HG03342 (cell line): ENCODE results near the gene ARL4D.
"Not testable (repeated sequence)": the region's sequence is repeated elsewhere in the genome, so short reads cannot be mapped to it uniquely, and the experiment has no call there.

Source experiments
- ATAC-seq: cut with Tn5 transposase; IDR thresholded peaks from one replicate; pipeline ENCODE4 v1.9.1; 2021; ENCODE audit warnings: mild to moderate bottlenecking, moderate library complexity; ENCODE audit not compliant: unreplicated experiment

The ARL4D gene

DNA sequence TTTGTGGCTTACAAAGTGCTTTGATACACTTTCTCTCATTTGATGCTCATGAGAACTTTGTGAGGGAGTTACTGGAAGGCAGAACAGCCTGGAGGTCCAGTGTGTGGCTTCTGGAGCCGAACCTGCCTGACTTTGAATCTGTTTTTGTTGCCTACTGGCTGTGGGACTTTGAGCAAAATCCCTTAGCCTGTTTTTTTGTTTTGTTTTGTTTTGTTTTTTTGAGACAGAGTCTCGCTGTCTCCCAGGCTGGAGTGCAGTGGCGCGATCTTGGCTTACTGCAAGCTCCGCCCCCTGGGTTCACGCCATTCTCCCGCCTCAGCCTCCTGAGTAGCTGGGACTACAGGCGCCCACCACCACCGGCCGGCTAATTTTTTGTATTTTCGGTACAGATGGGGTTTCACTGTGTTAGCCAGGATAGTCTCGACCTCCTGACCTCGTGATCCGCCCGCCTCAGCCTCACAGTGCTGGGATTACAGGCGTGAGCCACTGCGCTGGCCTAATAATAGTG is 20.6 kb downstream of the ARL4D start:
- not testable (repeated sequence) for ATAC-seq

DNA sequence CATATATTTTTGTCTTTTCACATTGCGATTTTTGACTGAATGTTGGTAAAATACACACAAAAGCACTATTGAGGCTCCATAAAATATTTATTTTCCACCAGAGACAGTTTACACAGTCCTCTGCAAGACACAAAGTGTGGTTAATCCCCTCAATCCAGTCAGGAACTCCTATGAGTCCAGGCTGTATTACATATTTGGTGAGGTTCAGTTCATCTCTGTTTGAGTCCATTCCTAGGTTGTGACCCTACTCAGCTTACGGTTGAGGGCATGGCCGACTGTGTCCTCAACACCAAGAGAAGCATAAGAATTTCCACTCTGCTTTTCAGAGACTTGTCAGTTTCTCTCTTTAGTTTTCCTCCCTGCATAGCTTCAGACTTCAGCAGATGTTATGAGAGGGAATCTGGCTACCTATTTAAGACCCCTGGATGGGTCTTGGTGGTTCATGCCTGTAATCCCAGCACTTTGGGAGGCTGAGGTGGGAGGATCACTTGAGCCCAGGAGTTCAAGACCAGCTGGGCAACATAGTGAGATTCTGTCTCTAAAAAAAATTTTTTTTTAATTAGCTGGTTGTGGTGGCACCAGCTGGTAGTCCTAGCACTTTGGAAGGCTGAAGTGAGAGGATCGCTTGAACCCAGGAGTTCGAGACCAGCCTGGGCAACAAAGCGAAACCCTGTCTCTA is 25.1 kb downstream of the ARL4D start:
- ATAC-seq: no peak

DNA sequence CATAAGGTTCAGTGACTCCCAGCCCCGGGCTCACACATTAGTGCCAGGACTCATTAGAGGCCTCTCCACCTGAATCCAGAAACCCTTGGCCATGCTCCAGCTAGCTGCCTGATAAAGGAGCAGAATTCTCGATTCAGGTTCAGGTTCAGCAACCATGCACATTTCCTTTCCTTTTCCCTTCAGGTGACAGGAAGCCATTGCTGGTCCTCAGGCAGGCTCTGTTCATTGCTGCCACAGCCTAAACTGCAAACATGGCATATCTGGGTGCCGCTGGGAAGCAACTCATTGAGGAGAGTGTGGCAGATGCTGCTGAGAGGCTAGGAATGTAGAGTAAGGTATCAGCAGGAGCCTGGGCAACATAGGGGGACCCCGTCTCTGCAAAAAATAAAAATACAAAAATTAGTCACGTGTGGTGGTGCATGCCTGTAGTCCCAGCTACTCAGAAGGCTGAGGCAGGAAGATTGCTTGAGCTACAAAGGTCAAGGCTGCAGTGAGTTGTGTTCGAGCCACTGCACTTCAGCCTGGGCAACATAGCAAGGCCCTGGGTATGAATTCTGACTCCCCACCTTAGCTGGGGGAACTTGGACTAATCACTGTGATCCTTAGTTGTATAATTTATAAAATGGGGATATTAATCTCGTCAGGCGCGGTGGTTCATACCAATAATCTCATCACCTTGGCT is 28.7 kb downstream of the ARL4D start:
- no peak for ATAC-seq

GRCh38 chr17:43428524-43428923 is 29.7 kb downstream of the ARL4D start:
- no peak for ATAC-seq

- ATAC-seq: no peak
Observed at GRCh38 chr17:43430936-43431713, 32.3 kb downstream of the ARL4D start.

DNA sequence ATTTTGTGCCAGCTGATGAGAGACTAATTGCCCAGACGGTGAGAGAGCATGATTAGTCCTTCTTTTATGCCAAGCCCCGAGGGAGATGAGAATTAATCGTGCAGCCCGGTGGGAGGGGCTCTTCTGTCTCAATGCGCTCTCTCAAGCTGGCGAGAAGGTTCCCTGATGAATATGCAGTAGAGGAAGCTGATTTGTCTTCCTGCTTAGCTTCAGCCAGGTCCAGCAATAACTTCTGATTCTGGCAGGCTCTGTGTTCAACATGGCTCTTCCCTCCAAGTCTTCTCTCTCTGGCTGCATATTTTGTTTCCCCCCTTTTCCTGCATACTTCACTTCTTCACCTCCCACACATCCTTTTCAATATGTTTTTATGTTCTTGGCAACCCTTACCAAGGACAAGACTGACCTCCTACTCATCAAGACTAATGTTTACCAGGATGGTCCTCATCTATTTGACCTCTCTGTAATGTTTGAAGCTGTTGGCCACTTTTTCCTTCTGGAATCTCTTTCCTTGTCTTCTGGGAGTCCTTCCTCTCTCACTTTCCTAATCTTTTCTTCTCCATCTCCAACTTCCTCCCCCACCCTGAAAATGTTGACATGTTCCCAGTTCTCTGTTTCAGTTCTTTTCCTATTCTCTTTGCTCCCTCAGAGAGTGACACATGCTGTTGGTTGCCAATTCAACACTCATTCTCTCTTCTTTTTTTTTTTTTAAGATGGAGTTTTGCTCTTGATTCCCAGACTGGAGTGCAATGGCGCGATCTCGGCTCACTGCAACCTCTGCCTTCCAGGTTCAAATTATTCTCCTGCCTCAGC is 33.1 kb downstream of the ARL4D start:
- no peak for ATAC-seq

DNA sequence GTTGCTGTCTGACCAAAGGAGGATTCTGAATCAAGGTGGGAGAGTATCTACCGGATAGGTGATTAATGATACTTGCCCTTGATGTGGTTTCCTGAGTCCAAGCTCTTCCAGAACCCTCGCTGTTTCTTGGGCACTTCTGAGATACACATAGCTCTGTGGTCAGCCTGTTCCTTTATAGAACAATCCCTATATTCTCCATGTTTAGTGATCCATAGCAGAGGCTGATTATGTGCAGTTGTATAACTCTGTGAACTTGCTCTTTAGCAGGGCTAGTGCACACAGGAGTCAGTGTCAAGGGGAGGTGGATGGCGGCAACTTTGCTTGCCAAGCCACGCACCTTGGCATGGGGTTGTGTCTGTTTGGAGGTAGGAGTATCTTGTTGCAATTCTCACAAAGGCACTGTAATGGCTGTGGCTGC is 36.1 kb downstream of the ARL4D start:
- no peak for ATAC-seq

GRCh38 chr17:43437756-43438155 is 39.0 kb downstream of the ARL4D start:
- no peak for ATAC-seq

GRCh38 chr17:43438626-43439025 is 39.8 kb downstream of the ARL4D start:
- no peak for ATAC-seq

GRCh38 chr17:43439041-43439440 is 40.2 kb downstream of the ARL4D start:
- ATAC-seq: no peak

GRCh38 chr17:43442711-43443110 is 43.9 kb downstream of the ARL4D start:
- no peak for ATAC-seq

DNA sequence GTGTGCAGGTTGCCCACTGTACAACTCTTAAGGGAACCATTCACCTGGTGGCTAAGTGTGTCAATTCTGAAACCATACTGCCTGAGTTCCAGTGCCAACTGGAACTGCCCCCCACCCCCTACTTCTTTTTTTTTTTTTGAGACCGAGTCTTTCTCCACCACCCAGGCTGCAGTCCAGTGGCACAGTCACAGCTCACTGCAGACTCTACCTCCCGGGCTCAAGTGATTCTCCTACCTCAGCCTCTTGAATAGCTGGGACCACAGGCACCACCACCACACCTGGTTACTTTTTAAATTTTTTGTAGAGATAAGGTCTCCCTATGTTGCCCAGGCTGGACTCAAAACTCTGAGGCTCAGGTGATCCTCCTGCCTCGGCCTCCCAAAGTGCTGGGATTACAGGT is 44.6 kb downstream of the ARL4D start:
- no peak for ATAC-seq

DNA sequence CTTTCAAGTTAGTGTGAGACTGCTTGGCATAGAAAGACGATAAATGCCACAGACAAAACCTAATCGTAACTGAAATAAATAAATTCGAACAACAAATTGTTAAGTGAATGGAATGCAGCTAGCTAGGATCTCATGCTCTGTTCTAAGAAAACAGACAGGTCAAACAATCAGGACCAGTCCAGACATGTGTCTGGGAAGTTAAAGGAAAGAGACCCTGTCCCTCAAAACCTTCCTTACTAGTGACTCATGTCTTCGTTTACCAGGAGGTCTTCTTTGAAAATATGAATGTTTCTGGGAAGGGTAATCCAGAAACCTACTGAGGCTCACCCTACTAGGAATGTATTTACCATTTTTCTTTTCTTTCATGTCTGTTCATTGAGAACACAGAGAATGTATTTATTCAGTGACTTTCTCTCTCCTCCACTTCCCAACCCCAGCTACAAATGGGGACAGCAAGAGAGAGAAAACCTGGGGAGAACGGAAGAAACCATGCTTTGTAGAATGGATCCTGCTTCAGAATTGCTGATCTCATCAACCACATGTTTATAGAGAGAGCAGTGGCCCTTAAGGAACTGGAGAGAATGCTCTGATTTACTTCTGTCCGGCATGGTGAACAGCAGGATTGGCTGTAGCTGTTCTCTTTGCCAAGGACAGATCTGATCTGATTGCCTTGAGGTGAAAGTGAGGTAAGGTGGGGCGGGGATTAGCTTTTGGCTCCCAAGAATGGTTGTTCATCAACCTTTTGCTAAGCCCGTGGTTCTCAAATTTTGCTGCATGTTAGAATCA is 45.6 kb downstream of the ARL4D start:
- no peak for ATAC-seq

- ATAC-seq: no peak
Observed at GRCh38 chr17:43445009-43445589, 46.3 kb downstream of the ARL4D start.

GRCh38 chr17:43446773-43447172 is 48.0 kb downstream of the ARL4D start:
- ATAC-seq: no peak

GRCh38 chr17:43448720-43449469 is 50.1 kb downstream of the ARL4D start:
- ATAC-seq: no peak

DNA sequence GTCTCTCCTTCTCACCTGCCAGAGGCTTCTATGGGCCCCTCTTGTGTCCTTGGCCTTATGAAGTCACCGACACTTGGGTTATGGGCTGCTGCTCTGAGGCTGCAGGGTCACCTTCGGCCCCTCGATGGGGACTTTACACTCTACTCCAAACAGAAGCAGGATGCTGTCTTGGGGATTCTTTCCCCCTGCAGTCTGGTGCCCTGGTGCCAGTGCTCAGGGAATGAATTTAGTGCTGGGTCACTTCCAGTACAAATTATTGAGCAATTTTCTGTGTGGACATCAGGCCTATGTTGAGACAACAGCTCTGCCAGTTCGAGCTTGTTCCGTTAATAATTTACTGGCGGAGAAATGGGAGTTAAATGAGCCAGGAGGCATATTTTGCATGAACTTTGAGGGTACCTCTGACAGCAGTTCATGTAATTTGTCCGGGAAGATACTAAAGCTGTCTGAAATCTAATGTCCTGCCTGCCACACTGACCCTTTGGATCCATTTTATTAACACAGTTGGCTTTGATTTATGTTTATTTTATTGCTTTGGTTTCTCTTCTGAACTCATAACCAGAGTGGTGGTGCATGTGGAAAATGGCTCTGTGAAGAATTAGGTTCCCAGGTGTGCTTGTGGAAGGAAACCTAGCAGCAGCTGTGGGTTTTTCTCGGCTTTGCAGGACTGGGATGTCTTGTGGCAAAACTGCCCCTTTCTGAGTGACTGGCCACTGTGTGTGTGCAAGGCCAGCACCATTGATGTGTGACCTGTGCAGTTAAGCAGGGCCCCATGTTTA is 50.9 kb downstream of the ARL4D start:
- no peak for ATAC-seq
